Inflammatory macrophage treated with lipopolysaccharide for 1 hour (primary cell): ENCODE measurements around the gene CTNNA3.

ENCODE experiments used
- DNase-seq, 2 donors: peaks; one replicate each; pipeline ENCODE4 v3.0.0-alpha.2; 2020 to 2022

The CTNNA3 gene

DNA sequence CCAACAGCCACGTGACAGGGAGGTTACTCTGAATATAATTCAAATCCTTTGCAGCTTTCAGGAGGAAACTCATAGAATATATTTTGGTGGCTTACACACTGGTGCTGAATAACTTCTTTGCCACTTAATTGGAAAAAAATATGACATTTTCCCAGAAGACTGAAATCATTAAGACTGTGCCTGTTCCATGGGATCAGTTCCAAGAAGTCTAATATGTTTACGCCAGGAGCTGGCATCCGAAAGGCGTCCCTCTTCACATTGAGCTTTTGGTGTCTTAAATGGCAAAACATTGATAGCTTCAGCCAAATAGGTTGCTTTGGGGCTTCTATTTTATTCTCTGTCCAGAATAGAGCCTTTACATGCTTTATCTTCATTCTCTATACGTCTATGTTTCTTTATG, 1687.8 kb downstream of the CTNNA3 start:
- DNase-seq: no peak

DNA sequence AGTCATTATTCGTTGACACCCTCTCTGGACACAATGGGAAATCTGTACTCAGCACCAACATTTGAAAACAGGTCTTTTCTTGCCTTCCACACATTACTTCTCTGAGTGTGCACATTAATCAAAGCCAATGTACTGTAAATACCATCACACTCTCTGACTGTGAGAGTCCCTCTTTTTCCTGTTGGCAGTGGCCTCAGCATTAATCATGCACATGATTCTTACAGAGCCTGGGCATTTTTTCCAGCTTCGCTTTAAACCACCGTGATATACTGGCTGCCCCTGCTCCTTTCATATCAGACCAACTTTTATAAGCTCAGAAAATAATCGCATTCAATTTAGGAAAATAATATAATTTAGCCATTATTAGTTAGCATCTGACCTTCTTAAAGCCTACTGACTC, 1689.6 kb downstream of the CTNNA3 start:
- DNase-seq: no peak

DNA sequence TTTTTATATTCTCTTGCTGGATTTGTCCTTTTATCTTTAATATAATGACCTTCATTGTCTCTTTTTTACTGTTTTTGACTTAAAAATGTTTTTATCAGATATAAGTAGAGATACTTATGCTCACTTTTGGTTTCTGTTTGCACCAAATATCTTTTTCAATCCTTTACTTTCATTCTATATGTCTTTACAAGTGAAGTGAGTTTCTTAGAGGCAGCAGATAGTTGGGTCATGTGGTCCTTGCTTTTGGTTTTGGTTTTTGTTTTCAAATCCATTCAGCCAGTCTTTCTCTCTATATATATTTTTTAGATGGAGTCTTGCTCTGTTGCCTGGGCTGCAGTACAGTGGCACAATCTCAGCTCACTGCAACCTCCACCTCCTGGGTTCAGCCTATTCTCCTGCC, 1702.5 kb downstream of the CTNNA3 start:
- no peak for DNase-seq

DNA sequence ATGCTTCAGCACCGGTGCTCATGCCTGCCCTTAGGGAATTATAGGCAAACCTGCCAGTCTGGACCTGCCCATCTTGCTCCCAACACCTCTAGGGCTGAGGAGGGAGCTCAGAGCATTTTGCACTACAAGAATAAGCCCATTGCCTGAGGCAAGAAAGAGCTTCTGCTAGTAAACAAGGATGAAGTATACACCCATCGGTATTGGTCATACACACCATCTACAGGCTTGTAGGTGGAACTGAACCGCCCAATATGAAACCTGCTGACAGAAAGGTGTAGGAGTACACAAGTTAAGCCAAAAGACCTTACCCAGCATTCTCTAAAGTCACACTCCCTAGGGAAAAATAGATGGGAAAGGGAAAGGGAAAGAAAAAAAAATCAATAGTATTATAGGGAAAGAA, 1727.1 kb downstream of the CTNNA3 start:
- DNase-seq: no peak

DNA sequence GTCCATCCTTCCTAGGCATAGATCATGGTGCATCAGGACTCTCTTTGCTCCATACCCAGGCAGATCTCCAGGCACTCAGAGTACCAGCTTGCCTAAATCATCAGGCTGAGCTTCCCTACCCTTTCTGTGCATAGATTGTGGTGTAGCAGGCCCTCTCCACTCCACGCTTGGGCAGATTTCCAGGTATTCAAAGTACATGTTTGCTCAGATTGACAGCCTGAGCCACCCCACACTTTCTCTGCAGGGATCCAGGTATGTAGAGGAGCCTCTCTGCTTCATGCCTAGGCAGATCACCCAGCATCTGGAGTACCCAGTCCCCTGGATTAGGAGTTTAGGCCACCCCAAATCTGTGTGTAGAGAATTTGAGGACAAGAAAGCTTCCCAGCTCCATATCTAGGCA, 1727.6 kb downstream of the CTNNA3 start:
- DNase-seq: no peak

DNA sequence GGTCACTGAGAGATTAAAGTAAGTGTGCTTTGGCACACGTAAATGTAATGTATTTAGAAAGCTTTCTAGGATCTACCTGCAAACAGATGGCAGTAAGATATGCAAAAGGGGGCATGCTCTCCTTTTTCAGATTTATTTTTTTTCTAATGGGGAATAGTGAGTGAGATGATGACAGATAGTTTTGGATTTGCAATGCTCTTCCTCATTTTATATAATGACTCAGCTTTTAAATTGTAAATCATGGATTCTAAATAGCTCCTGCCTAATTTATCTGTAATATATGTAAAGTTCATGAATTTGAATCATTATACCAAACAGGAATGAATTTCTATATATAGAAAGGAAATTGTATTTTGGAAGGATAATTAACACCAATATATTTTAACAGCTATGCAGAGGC, 1731.8 kb downstream of the CTNNA3 start:
- no peak for DNase-seq

DNA sequence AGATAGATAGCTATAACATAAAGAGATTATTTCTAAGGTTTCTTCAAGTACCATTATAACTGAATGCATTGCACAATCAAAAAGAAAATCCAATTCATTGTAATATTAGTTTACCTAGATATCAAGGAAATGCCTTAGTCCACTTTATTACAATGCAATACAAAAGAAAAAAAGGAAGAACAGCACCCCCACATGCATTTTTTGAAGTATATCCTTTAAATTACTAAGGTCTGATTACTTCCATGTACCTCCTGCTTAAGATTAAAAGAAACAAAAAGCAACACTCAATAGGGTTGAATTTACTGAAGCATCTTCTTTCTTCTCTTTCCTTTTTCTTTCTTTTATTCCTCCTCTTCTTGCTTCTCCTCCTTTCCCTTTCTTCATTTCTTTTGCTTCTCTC, 1743.9 kb downstream of the CTNNA3 start:
- no peak for DNase-seq

DNA sequence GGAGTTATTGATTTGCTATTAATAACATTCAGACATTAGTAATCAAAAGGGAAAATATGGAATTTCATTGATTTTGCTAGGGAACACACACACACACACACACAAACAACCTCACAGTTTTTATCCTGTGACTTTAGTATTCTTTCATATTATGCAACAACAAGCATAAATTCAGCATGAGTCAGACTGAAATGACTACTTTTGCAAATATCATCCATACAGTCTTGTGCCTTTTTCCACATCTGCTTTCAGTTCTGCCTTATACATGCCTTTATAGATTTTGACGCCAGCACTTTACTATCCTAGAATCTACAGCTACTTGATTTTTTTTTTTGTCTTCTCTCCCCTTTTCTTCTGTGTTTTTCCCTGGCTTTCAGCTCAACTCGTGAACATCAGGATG, 1745.9 kb downstream of the CTNNA3 start:
- no peak for DNase-seq

DNA sequence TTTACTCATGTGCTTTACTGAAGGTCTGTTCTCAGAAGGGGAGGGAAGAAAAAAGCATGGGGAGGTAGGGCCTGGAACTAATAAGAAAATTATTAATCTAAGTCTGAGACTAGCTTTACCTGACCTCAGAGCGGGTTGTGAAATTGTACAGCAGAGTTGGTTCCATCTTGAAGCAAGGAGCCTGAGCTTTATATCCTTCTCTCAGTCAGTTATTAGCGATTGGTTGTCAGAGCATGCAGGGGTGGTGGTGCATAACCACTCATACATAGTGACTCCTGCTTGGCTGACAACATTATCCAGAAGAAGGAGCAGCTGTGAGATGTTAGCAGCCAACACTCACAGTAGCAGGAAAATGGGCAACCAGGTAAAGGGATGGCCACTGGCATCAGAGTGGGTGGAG, 1746.5 kb downstream of the CTNNA3 start:
- DNase-seq: no peak

DNA sequence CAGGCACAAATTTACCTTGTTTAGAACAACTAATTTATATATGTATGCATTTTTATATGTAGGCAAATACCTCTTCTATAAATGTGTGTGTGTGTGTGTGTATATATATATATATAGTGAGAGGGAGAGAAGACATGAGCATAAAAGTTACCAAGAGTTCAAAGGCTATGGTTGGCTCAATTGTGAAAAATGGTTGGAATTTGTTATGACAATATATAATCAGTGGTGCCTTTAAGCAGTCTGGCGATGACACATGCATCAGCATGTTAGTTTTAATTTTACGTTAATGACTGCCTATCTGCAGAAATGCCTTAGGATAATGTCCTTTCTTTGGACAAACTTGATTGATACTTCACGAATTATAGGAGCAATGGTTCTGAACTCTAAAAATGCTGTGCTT, 1750.9 kb downstream of the CTNNA3 start:
- DNase-seq: no peak

DNA sequence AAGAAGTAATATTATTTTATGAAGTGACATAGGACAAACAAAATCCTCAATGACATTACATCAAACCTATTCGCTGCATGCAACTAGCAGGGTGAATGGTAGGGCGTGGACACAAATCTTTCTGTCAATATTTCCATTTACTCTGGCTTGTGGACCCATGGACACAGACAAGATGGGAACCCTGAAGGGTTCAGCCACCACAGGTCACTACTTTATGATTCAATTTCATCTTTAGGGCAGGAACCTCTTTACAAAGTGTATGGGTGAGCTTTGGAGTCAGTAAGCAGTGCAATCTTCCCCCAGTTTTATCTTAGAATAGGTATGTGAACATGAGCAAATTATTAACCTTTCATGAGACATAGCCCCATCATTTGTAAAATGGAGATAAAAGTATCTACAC, 1752.5 kb downstream of the CTNNA3 start:
- no peak for DNase-seq

DNA sequence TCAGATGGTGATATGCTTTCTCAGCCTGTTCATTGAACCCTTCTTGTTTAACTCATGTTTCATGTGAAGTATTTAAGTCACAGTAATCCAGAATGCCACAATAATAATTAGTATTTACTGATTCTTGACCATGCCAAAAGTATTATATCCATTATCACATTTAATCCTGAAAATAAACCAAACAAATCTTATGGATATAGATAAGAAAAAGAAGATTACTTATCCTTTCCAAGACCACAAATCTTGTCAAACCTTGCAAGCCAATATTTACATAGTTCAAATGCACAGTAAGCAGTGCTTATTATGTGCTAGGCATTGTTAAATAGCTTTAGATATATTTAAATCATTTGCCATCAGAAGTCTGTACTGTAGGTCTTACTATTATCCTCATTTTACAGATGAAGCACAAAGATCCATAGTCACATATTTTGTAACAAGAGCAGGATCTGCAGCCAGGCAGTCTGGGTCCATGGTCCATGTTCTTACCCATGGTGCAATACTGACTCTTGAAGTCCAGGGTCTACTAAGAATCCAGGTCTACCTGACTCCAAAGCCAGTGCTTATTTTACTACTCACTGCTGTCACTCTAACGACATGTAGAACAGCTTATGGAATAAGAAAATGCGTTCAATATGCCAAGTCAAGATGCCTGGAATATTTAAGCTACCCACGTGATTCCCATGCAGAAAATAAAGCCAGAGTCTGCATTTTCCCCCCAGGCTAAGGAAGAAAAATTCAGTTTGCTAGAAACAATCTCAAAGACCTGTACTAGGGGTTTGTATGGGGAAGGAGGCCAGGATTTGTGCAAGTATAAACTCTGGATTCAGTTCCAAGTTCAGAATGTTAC, 1755.0 kb downstream of the CTNNA3 start:
- DNase-seq: no peak

DNA sequence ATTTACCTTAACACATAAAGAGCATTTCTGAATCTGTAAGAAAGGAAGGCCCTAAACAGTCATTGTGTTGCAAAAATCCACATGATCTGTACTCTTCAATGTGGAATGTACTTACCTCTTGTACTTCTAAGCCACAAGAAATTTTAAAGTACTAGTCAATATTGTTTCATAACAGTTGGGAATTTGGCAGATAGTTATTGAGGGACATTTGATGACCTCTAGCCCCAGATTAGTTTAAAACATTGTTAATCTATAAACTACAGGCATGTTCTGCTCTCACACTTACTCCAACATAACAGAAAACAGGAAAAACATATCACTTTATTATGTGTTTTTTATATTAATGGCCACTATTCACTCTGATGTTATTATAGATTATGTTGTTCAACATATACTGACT, 1755.9 kb downstream of the CTNNA3 start:
- no peak for DNase-seq

DNA sequence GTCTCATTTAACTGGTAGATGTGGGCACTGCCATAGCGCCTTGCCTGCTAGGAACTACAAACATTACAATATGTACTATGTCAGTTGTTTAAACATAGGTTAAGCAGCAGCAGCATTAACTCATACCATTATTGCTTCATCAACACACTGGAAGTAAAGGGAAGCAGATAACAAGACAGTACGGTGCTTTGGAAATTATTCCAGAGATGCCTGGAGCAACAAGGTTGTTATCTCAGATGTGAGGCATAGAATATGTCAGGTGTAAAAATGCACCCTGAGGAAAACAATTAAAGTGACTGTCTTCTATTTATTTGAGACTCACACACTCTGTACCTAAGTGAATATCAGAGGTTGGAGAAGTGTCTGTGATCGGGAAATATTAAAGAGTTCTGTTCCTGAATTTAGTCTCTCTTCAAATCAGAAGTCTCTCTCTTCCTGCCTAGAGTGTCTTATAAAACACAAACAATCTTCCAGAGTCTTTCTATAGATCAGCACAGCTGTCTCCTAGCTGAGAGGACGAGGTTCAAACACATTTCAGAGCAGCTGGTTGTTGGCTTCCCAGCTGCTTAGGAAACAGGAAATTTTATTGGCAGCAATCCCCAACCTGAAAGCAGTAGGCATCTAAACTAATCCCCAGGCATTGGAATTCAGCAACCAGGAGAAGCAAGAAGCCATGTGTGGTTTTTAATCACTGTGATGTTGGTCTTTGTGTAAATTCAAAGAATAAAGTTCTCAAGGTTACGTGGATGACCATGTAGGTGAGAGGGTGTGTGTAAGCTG, 1764.5 kb downstream of the CTNNA3 start:
- no peak for DNase-seq

DNA sequence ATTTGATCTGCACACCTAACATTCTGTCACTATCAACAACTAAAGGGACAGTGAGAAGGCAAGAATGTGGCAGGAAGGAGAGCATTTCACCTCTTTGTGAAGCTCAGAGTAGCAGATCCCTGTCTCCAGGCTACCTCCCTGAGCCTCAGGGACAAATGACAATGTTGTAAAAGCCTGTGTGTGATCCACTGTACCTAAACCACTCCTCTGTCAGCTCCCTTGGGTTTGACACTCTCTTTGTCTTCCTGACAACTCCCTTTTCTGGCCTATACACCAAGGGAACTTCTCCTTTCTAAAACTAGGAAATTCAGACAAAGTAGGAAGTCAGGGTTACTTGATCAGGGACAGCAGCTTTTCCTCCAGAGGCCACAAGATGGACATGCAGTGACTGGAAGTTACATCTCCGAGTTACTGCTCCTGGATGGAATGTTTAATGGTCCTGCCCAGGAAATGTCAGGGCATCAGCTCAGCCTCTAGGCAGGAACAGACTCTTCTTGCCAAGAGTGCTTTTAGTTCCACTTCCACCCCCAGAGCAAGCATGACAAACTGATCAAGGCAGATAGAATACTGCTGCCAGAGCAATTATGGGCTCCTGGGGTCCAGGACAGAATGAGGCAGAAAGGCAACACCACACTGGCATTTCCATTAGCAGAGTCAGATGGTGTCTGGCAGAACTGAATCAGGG, 1784.7 kb downstream of the CTNNA3 start:
- DNase-seq: no peak

DNA sequence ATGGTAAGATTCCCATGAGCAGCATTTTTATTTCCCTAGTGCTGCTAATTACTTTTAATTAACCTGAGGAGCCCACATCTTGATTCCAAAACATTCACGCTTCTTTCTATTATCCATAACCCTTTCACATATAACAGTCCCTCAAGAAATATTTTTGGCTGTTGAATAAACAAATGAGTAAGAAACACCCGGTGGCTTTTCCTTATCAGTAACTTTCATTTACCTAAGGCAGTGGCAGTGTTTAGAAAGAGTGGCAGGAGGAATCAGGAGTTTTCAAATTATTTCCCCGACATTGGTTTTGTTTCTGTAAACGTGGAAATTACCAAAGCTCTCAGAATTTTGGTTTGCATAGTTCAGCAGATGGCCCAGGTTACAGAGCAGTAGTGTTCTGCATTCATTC, 1785.8 kb downstream of the CTNNA3 start:
- no peak for DNase-seq

DNA sequence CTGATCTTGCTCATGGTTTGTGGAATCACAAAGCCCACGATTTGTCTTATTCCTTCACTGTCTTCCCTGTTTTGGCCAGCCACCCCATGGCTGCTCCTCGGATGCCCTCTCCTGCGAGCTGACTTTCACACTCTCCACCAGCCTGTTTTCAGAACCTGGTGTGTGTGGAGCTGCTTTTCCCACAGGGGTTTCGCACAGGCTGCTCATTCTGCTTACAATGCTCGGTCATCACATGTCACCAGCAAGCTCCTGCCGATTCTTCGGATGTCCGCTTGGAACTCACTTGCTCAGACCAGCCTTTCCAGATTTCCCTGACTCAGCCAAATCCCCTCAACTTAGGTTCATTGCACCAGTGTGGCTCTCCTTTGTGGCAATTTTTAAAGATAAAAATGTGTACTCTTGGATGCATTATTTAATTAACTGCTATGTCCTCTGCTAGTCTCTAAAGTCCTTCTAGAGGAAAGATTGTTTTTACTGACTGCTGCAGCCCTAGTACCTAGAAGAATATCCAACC, 1788.7 kb downstream of the CTNNA3 start:
- no peak for DNase-seq

DNA sequence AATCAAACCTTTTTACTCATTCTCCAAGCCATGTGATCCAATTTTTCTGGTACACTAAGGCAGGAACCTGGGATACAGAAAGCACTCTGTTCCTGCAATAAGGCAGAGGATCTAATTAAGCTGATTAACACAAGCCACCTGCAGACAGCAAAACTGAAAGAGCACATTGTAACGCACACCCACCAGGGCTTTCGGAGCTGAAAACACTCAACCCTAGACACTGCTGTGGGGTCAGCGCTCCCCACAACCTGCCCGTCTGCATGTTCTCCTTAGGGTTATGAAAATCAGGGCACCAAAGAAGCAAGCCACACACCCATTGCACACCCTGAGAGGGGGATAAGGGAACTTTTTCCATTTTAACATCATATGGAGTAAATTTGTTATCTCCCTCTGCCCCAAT, 1792.4 kb downstream of the CTNNA3 start:
- no peak for DNase-seq

DNA sequence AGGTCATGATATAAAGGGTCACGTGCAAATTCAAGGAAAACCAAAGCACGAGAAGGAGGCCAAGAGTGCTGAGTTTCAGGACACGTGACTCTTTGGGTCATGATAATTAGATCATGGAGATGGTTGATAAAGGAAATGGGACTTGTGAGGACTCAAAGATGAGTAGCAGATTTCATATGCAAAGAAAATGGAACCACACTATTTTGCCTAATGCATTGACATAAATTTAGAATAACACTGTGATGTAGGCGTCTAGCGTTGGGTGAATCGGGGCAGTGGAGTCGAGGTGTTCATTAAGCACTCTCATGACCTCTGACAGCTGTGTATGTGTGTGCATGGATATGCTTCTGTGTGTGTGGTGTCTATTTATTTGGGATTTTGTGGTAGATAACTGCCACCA, 1795.7 kb downstream of the CTNNA3 start:
- no peak for DNase-seq

DNA sequence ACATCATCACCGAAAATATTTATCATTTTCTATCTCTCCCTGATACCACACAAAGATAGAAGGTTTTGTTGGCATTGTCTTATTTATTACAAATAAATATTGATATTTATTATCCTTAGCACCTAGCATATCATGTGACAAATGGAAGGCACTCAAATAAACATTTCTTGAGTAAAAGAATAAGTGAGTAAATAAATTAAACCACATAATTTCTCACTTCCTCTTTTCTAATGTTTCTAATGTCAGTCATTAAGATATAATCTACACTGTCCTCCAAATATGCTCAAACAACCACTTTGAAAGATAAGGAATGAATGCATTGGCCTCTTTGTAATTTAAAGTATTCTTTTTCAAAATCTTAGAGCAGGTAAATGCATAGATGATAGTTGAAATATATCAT, 1797.9 kb downstream of the CTNNA3 start:
- DNase-seq: no peak

DNA sequence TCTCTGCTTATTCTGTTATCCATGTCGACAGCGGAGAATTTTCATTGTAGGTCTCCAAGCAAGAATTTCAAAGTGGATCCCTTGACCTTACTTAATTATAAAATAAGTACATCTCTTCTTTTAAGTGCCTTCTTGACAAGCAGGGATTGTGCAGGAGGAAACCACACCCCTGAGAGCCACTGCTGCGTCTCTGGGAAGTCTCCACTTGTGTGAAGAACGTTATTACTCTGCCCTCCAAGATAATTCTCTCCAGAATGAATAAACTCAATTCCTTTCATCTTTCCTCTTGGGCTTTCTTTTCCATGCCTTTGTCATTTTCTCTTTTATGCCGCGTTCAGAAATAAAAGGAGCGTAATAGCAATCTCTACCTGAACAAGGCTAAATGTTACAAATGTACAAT, 1801.0 kb downstream of the CTNNA3 start:
- no peak for DNase-seq

DNA sequence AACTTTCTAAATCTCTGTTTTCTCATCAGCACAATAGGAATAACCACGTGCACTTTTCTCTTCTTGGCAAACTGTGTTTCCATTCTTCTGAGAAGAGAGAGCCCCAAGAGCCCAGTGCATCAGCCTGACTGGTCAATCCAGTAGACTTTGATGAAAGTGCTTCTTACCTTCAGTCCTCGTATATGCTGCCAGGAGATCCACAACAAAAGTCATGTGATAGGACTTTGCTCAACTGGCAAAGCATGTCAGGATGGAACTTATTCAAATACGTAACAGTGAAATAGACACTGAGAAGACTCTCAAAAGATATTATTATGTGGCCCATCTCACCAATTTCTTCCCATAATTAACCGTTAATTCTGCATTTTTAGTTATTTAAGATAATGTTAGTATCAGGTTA, 1801.6 kb downstream of the CTNNA3 start:
- DNase-seq: no peak

DNA sequence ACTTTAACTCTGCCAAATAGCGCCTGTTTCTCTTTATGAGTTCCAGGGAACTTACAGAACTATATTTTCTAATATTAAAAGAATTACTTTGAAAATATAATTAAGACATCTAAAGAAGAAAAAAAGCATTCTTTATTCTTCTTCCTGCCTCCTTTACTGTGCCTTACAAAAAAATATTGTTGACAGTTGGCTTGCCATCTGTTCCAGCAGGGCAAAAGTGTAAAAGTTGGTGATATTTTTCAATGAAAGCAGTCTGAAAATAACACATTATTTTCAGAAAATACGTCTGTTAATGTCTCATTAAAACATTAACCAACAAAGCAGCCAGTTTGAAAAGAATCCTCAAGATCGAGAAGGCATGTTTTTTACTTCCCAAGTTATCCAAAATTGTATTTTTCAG, 1802.3 kb downstream of the CTNNA3 start:
- no peak for DNase-seq

DNA sequence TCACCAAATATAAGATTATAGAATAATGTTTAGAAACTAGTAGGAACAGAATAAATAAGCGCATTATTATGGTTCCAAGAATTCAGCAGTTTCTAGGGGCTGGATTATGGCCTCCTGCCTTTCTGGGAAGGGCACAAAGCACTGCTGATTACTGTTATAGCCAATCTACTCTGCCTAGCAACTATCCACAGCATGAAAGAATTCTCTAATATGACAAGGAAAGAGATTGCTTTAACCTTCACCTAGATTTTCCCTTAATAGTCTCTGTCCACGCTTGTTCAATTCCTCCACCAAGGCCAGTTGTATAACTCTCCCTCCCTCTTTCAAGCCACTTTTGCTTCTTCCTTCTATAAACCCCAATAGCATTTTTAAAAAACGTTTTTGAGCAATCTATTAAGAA, 1803.7 kb downstream of the CTNNA3 start:
- no peak for DNase-seq
